Naive B cell (primary cell): ENCODE results near the gene SRBD1. TPM values are rescaled to one million over a fixed set of nuclear protein-coding genes. Genes with fewer than 3 reads are reported as not detected.

Experiments used
- ATAC-seq, 2 donors: fragments of 150-1000 bp; cut with Tn5 transposase; 2 replicates each; pipeline ENCODE4 v1.10.0; 2021; ENCODE audit warnings: low read depth in 2 of 2, mild to moderate bottlenecking in 2 of 2, moderate library complexity in 2 of 2
- DNase-seq: peaks from one replicate; pipeline ENCODE4 v3.0.0; 2022
- H3K27ac Mint-ChIP-seq, 6 donors: one replicate each; pipeline ENCODE4 v1.8.0; 2020 to 2022; ENCODE audit warnings: mild to moderate bottlenecking in 6 of 6, mixed read lengths in 6 of 6, moderate library complexity in 5 of 6, inconsistent platforms in 2 of 6
- H3K27me3 Mint-ChIP-seq, 3 donors: one replicate each; pipeline ENCODE4 v1.8.0; 2021 to 2022; ENCODE audit warnings: mixed read lengths in 3 of 3, mild to moderate bottlenecking in 1 of 3
- H3K36me3 Mint-ChIP-seq, 2 donors: one replicate each; pipeline ENCODE4 v1.8.0; 2020 to 2022; ENCODE audit warnings: mixed read lengths in 2 of 2, inconsistent platforms in 1 of 2, mild to moderate bottlenecking in 1 of 2
- H3K4me1 Mint-ChIP-seq, 3 donors: one replicate each; pipeline ENCODE4 v1.8.0; 2020 to 2022; ENCODE audit warnings: mixed read lengths in 3 of 3, inconsistent platforms in 1 of 3, mild to moderate bottlenecking in 1 of 3, moderate library complexity in 1 of 3
- H3K4me3 Mint-ChIP-seq, 8 donors: one replicate each; pipeline ENCODE4 v1.8.0; 2020 to 2022; ENCODE audit warnings: mild to moderate bottlenecking in 8 of 8, mixed read lengths in 8 of 8, moderate library complexity in 8 of 8, inconsistent platforms in 2 of 8
- H3K9me3 Mint-ChIP-seq, 7 donors: one replicate each; pipeline ENCODE4 v1.8.0; 2020 to 2022; ENCODE audit warnings: mixed read lengths in 7 of 7, mild to moderate bottlenecking in 5 of 7, inconsistent platforms in 2 of 7, moderate library complexity in 1 of 7
- polyA plus RNA-seq, 6 donors: library from polyadenylated mRNA; unstranded; fragments of 300-500 nt; fragmentation: Illumina TruSeq; gene quantifications; one replicate each; pipeline ENCODE4 v1.2.3, GENCODE V29; 2021; ENCODE audit warnings: low read depth in 6 of 6

SRBD1 gene
- polyA plus RNA-seq, 6 donors from 2014 or later = 11.6 to 20.0 (median 15.1) TPM

DNA sequence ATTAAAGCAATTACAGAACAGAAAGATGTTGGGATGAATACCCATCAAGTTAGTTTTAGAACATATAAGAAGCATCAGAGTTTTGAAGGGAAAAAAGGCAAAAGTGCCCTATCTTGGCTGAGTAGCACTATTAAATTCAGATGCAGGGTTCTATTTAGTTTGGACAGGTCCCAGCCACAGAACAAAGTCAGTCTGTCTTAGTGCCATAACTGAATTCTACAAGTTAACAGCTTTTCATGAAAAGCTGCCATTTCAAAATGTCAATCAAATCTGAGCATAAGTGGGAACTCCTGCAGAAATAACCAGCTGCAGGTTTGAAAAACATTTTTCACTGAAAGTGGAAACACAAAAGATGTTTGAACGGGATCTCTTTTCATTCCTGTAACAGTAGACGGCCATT lies 160.4 kb downstream of the SRBD1 start:
- H3K9me3 Mint-ChIP-seq = no peaks in the 10 kb centered on the region
- ATAC-seq = no peak
- no peak for DNase-seq
- no peaks in the 10 kb centered on the region for H3K4me1 Mint-ChIP-seq
- no peaks in the 10 kb centered on the region for H3K27me3 Mint-ChIP-seq
- no peak overlapping the region for H3K27ac Mint-ChIP-seq
- no peak overlapping the region for H3K4me3 Mint-ChIP-seq
- peaks cover 0 to 10% of the 10 kb centered on the region in 2 donors for H3K36me3 Mint-ChIP-seq

DNA sequence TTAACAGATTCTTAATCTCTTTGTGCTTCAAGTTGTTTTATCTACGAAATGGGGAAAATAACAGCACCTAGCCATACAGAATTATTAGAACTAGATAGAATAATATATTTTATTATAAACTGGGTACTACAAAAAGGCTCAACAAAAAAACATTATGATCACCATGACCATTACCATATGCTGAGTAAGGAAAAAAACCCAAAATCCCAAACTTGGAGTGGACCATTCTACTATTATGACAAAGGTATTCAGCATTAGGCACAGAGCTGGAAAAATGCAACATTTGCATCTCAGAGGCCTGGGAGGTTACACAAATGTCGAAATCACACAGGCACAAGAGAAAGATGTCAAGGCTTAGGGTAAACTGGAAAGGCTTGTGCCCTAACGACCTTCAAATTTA lies 162.8 kb downstream of the SRBD1 start:
- Mint-ChIP-seq H3K27me3 (no peaks in the 10 kb centered on the region), H3K4me1 (peaks cover 2 to 5% (median 3%) of the 10 kb centered on the region in 3 donors), H3K27ac (no peak overlapping the region), H3K9me3 (no peaks in the 10 kb centered on the region), H3K4me3 (no peak overlapping the region), H3K36me3 (peaks cover 0 to 10% of the 10 kb centered on the region in 2 donors)
- ATAC-seq (no peak), DNase-seq (no peak)

DNA sequence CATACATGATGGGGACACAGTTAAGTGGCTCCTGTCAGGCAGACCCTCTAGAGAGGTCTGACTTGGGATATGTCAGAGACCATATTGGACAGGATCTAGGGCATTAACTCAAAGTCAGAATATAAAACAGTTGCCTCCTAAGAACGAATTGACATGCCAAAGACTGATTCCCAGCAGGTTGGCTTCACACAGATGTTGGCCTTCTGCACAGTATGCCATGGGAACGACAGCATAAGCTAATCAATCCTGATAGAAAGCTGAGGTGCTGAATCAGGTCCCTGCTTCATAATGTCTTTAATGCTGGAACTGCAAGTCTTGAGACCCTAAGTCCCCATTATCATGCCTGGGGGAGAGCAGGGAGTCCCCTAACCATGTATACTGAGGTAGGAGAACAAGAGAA lies 165.1 kb downstream of the SRBD1 start:
- ATAC-seq (no peak), DNase-seq (no peak)
- Mint-ChIP-seq H3K4me1 (peaks cover 6 to 7% (median 6%) of the 10 kb centered on the region in 3 donors), H3K9me3 (no peaks in the 10 kb centered on the region), H3K4me3 (no peak overlapping the region), H3K36me3 (peaks cover 0 to 12% of the 10 kb centered on the region in 2 donors), H3K27me3 (no peaks in the 10 kb centered on the region), H3K27ac (no peak overlapping the region)

- H3K4me3 Mint-ChIP-seq = no peak overlapping the region
- peaks cover 6 to 7% (median 6%) of the 10 kb centered on the region in 3 donors for H3K4me1 Mint-ChIP-seq
- no peaks in the 10 kb centered on the region for H3K9me3 Mint-ChIP-seq
- H3K27ac Mint-ChIP-seq = no peak overlapping the region
- DNase-seq = no peak
- H3K27me3 Mint-ChIP-seq = no peaks in the 10 kb centered on the region
- H3K36me3 Mint-ChIP-seq = peaks cover 0 to 15% of the 10 kb centered on the region in 2 donors
- no peak for ATAC-seq
Observed at GRCh38 chr2:45445037-45445436, 166.0 kb downstream of the SRBD1 start.

DNA sequence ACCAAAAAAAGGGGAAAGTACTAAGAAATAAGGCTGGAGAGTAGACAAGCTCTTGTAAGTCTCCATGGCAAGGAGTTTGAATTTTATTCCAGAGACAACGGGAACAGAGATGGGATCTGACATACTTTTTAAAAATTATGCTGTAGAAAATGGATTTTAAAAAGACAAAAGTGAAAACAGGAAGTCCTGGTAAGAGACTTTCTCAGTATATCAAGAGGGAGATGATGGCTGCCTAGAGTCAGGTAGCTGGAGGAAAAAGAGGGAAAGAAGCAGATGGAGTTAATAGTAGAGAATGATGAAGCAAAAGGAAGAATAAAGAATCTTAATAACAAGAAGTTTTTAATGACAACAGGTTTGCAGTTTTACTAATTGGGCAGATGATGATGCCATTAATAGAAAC lies 168.1 kb downstream of the SRBD1 start:
- H3K4me3 Mint-ChIP-seq = no peak overlapping the region
- H3K27me3 Mint-ChIP-seq = no peaks in the 10 kb centered on the region
- peaks cover 0 to 6% (median 3%) of the 10 kb centered on the region in 7 donors for H3K9me3 Mint-ChIP-seq
- H3K4me1 Mint-ChIP-seq = peaks cover 6 to 9% (median 7%) of the 10 kb centered on the region in 3 donors
- DNase-seq = no peak
- peak overlapping the region in 4 of 6 donors; percentile 2 to 68 (median 22) for H3K27ac Mint-ChIP-seq
- peaks cover 9 to 25% of the 10 kb centered on the region in 2 donors for H3K36me3 Mint-ChIP-seq
- no peak for ATAC-seq

DNA sequence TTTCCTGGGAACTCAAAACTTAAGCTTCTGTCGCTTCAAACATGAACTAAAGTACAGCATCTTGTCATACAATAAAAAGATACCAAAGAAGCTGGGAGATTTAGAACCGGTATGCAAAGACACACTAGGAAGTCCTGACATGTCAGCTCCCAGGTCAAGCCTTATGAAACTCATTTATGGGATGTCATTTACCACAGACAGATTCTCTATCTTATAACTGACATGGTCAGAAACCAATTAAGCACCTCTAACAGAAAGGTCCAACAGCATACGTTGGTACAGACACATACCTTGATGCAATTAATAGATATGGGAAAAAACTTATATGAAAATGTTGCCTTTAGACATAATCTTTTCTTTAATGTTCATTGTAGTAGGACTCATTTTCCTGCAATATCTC lies 169.0 kb downstream of the SRBD1 start:
- no peak overlapping the region for H3K27ac Mint-ChIP-seq

GRCh38 chr2:45441571-45441970 lies 169.5 kb downstream of the SRBD1 start:
- DNase-seq = no peak
- Mint-ChIP-seq H3K9me3 (peaks cover 4 to 21% (median 11%) of the 10 kb centered on the region in 7 donors), H3K36me3 (peaks cover 24 to 36% of the 10 kb centered on the region in 2 donors), H3K27ac (no peak overlapping the region), H3K4me1 (peaks cover 6 to 9% (median 7%) of the 10 kb centered on the region in 3 donors), H3K27me3 (no peaks in the 10 kb centered on the region), H3K4me3 (no peak overlapping the region)
- no peak for ATAC-seq

More for the DNA sequence above, 169.0 kb downstream of the SRBD1 start:
- DNase-seq = no peak
- Mint-ChIP-seq H3K9me3 (peaks cover 3 to 16% (median 10%) of the 10 kb centered on the region in 7 donors), H3K4me3 (no peak overlapping the region), H3K27me3 (no peaks in the 10 kb centered on the region), H3K36me3 (peaks cover 19 to 35% of the 10 kb centered on the region in 2 donors), H3K4me1 (peaks cover 6 to 9% (median 7%) of the 10 kb centered on the region in 3 donors)
- no peak for ATAC-seq

DNA sequence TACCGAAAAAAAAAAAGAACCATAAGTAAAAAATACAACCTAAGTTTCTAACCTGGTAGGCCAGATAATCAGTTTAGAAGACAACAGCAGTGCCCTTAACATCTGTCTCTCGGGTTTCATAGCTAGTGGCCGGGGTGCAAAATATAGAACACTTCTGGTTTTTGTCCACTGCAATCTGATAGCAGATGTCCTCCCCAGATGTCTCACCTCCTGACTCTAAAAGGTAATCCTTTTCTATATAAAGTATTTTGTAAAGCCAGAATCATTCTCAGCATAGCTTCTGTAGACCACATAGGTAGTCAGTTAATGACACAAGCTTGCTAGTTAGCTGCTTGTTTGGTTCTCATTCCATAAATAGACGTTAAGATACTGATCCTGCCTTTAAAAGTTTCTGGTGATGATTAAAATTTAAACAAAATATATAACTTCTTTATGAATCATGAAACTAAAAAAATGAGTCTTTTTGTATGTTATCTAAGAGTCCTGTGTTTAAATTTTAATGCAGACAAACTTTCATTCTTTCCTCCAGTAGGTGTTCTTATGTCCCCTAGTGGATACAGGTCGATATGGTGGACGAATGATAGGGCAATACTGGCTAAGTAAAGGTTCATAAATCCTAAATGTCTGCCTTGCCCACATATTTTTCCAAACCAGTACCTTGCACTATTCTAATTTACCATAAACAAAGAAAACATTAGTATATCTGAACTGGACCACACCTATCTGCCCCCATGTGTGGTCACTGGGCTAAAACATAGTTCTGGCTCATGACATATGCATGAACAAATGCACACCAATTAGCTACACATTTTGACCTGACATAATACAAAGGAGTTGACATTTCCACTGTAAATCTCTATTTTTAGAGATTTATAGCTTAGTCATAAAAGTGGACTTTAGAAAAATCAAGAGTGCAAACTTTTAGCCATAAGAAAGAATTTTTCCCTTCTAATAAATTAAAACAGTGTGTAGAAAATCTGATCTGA lies 171.0 kb downstream of the SRBD1 start:
- DNase-seq (no peak), ATAC-seq (no peak)
- Mint-ChIP-seq H3K27me3 (no peaks in the 10 kb centered on the region), H3K4me1 (peaks cover 9 to 13% (median 9%) of the 10 kb centered on the region in 3 donors), H3K4me3 (no peak overlapping the region), H3K27ac (peak overlapping the region in 1 of 6 donors; percentile 5), H3K9me3 (peaks cover 4 to 27% (median 12%) of the 10 kb centered on the region in 7 donors), H3K36me3 (peaks cover 31 to 42% of the 10 kb centered on the region in 2 donors)

GRCh38 chr2:45438872-45439665 lies 172.0 kb downstream of the SRBD1 start:
- Mint-ChIP-seq H3K27ac (no peak overlapping the region), H3K4me1 (peaks cover 9 to 16% (median 9%) of the 10 kb centered on the region in 3 donors), H3K4me3 (no peak overlapping the region), H3K9me3 (peaks cover 4 to 27% (median 12%) of the 10 kb centered on the region in 7 donors), H3K27me3 (no peaks in the 10 kb centered on the region), H3K36me3 (peaks cover 31 to 42% of the 10 kb centered on the region in 2 donors)
- ATAC-seq = no peak
- no peak for DNase-seq

DNA sequence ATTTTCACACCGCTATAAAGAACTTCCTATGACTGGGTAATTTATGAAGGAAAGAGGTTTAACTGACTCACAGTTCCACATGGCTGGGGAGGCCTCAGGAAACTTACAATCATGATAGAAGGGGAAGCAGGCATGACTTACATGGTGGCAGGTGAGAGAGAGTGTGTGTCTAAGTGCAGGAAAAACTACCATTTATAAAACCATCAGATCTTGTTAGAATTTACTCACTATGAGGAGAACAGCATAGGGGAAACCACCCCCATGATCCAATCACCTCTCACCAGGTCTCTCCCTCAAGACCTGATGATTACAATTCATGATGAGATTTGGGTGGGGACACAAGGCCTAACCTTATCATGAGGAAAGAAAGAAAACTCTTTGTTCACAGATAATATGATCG lies 174.6 kb downstream of the SRBD1 start:
- Mint-ChIP-seq H3K27me3 (no peaks in the 10 kb centered on the region), H3K36me3 (peaks cover 30 to 31% of the 10 kb centered on the region in 2 donors), H3K9me3 (peaks cover 4 to 27% (median 14%) of the 10 kb centered on the region in 7 donors), H3K4me1 (peaks cover 2 to 10% (median 7%) of the 10 kb centered on the region in 3 donors), H3K27ac (peak overlapping the region in 1 of 6 donors; percentile 1), H3K4me3 (no peak overlapping the region)
- DNase-seq (no peak), ATAC-seq (no peak)

- ATAC-seq (no peak), DNase-seq (no peak)
- Mint-ChIP-seq H3K27me3 (no peaks in the 10 kb centered on the region), H3K9me3 (peaks cover 4 to 28% (median 23%) of the 10 kb centered on the region in 7 donors), H3K36me3 (peaks cover 34 to 41% of the 10 kb centered on the region in 2 donors), H3K4me3 (no peak overlapping the region), H3K27ac (peak overlapping the region in 1 of 6 donors; percentile 4), H3K4me1 (peaks cover 2 to 10% (median 7%) of the 10 kb centered on the region in 3 donors)
Observed at GRCh38 chr2:45435316-45435715, 175.8 kb downstream of the SRBD1 start.

GRCh38 chr2:45433363-45433762 lies 177.7 kb downstream of the SRBD1 start:
- Mint-ChIP-seq H3K27me3 (no peaks in the 10 kb centered on the region), H3K36me3 (peaks cover 27 to 35% of the 10 kb centered on the region in 2 donors)
- DNase-seq = no peak

DNA sequence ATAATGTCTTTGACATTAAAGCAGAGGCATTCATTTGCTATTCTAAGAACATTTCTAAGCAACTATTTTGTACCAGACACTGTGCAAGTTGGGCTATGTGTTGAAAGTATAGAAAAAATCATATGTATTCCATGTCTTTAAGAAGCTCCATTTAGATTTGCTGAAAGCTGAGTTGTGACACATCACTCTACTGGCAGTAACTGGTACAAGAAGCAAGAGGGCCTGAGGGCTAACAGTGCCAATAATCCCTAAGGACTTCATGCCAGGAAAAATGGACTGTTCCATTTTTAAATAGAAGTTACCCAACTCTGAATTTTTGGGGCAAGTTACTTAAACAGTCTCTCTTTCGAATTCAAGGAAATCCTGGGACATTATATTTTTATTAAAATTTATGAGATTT lies 178.7 kb downstream of the SRBD1 start:
- ATAC-seq (no peak), DNase-seq (no peak)
- Mint-ChIP-seq H3K9me3 (peaks cover 0 to 26% (median 16%) of the 10 kb centered on the region in 7 donors), H3K27ac (no peak overlapping the region), H3K27me3 (no peaks in the 10 kb centered on the region), H3K36me3 (peaks cover 18 to 26% of the 10 kb centered on the region in 2 donors), H3K4me1 (peaks cover 2 to 17% (median 4%) of the 10 kb centered on the region in 3 donors), H3K4me3 (no peak overlapping the region)

More at GRCh38 chr2:45433363-45433762, 177.7 kb downstream of the SRBD1 start:
- peaks cover 2 to 10% (median 4%) of the 10 kb centered on the region in 3 donors for H3K4me1 Mint-ChIP-seq
- peaks cover 1 to 34% (median 23%) of the 10 kb centered on the region in 7 donors for H3K9me3 Mint-ChIP-seq
- no peak overlapping the region for H3K4me3 Mint-ChIP-seq
- no peak for ATAC-seq
- no peak overlapping the region for H3K27ac Mint-ChIP-seq
